KMS-11 (cell line): ENCODE measurements around the gene CD200.
"Not testable (repeated sequence)": the region's sequence is repeated elsewhere in the genome, so short reads cannot be mapped to it uniquely, and the experiment has no call there.

Experiments used
- H2AFZ ChIP-seq: fragments of 200-600 bp; sonication (generic); 2 replicates; pipeline ENCODE4 v1.6.1; 2016; ENCODE audit warnings: antibody characterized with exemption, mixed run types, low read depth
- H3K27ac ChIP-seq: fragments of 200-600 bp; sonication (generic); 2 replicates; pipeline ENCODE4 v1.6.1; 2016; ENCODE audit warnings: mild to moderate bottlenecking, mixed run types
- H3K27me3 ChIP-seq: fragments of 200-600 bp; sonication (generic); 2 replicates; pipeline ENCODE4 v1.6.1; 2017; ENCODE audit warnings: mild to moderate bottlenecking, low read depth, mixed run types, moderate library complexity; ENCODE audit not compliant: insufficient read depth
- H3K36me3 ChIP-seq: fragments of 200-600 bp; sonication (generic); 2 replicates; pipeline ENCODE4 v1.6.1; 2017; ENCODE audit warnings: mild to moderate bottlenecking, mixed run types; ENCODE audit not compliant: insufficient read depth
- H3K4me1 ChIP-seq: fragments of 200-600 bp; sonication (generic); 2 replicates; pipeline ENCODE4 v1.6.1; 2016; ENCODE audit warnings: mild to moderate bottlenecking, low read depth, mixed run types; ENCODE audit not compliant: poor library complexity, severe bottlenecking
- H3K4me2 ChIP-seq: fragments of 200-600 bp; sonication (generic); 2 replicates; pipeline ENCODE4 v1.7.0; 2016; ENCODE audit warnings: mild to moderate bottlenecking, mixed run types
- H3K4me3 ChIP-seq: fragments of 200-600 bp; sonication (generic); IDR thresholded peaks from 2 replicates; pipeline ENCODE4 v1.6.1; 2017; ENCODE audit warnings: low read depth, low read length, mixed read lengths; ENCODE audit not compliant: insufficient read depth
- H3K79me2 ChIP-seq: fragments of 200-600 bp; sonication (generic); 2 replicates; pipeline ENCODE4 v1.6.1; 2016; ENCODE audit warnings: low read depth, mixed run types; ENCODE audit not compliant: insufficient read depth
- H3K9ac ChIP-seq: fragments of 200-600 bp; sonication (generic); 2 replicates; pipeline ENCODE4 v1.6.1; 2016; ENCODE audit warnings: mild to moderate bottlenecking, mixed run types
- H4K20me1 ChIP-seq: fragments of 200-600 bp; sonication (generic); 2 replicates; pipeline ENCODE4 v1.6.1; 2016; ENCODE audit warnings: mild to moderate bottlenecking, mixed run types; ENCODE audit not compliant: insufficient read depth
- TF ChIP-seq, protein P1 (sequence below): fragments of 200-600 bp; sonication (generic); conservative IDR thresholded peaks from 2 replicates; pipeline ENCODE4 v1.6.1; 2017; ENCODE audit warnings: low read depth, mild to moderate bottlenecking, antibody characterized with exemption, low read length, moderate library complexity, mixed read lengths

The CD200 gene

DNA sequence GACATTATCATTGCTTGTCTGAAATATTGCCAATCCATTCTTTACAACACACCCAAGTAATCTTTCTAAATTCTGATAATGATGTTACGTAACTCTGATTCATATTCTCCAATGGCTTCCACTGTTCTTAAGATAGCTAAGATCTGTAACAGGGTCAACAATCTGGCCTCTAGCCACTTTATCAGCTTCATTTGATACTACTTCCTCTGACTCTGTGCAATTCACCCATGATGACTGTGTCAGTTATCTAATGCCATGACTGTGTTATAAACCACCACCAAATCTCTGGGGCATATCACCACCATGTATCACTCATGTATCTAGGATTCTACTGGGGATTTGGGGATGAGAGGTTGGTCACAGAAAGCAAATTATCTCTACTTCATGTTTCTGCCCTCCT is 44.0 kb downstream of the CD200 start:
- no peaks in the 10 kb centered on the region for H3K27me3 ChIP-seq
- H3K4me3 ChIP-seq = no peak overlapping the region
- no peaks in the 10 kb centered on the region for H3K79me2 ChIP-seq
- H3K36me3 ChIP-seq = no peaks in the 10 kb centered on the region
- H3K4me1 ChIP-seq = peaks cover 43% of the 10 kb centered on the region
- H3K27ac ChIP-seq = no peak overlapping the region
- H3K4me2 ChIP-seq = peak overlapping the region; percentile 20; the same call in 1 of the 2 replicates
- no peak overlapping the region for H2AFZ ChIP-seq
- no peaks in the 10 kb centered on the region for H4K20me1 ChIP-seq
- TF ChIP-seq, protein P1, sequence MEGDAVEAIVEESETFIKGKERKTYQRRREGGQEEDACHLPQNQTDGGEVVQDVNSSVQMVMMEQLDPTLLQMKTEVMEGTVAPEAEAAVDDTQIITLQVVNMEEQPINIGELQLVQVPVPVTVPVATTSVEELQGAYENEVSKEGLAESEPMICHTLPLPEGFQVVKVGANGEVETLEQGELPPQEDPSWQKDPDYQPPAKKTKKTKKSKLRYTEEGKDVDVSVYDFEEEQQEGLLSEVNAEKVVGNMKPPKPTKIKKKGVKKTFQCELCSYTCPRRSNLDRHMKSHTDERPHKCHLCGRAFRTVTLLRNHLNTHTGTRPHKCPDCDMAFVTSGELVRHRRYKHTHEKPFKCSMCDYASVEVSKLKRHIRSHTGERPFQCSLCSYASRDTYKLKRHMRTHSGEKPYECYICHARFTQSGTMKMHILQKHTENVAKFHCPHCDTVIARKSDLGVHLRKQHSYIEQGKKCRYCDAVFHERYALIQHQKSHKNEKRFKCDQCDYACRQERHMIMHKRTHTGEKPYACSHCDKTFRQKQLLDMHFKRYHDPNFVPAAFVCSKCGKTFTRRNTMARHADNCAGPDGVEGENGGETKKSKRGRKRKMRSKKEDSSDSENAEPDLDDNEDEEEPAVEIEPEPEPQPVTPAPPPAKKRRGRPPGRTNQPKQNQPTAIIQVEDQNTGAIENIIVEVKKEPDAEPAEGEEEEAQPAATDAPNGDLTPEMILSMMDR = no peak
- H3K9ac ChIP-seq = no peak overlapping the region

DNA sequence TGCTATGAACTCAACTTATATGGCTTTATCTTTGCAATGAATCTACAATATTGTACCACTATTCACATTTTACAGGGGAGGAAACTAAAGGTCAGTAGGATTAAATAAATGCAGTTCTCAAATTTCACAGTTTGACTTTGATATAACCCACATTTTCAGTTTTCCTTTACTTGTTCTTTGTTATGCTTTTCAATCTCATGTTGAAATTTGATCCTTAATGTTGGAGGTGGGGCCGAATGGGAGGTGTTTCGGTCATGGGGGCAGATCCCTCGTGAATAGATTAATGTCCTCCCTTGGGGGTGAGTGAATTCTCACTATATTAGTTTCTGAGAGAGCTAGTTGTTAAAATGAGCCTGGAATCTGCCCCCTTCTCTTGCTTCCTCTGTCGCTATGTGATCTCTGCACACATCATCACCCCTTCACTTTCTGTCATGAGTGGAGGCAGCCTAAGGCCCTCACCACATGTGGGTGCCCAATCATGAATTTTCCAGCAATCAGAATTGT is 44.7 kb downstream of the CD200 start:
- Histone ChIP-seq H4K20me1 (no peaks in the 10 kb centered on the region), H3K9ac (no peak overlapping the region), H2AFZ (no peak overlapping the region), H3K4me1 (peaks cover 39% of the 10 kb centered on the region), H3K4me2 (peak overlapping the region; percentile 20; the same call in 1 of the 2 replicates), H3K27me3 (no peaks in the 10 kb centered on the region), H3K79me2 (no peaks in the 10 kb centered on the region), H3K36me3 (no peaks in the 10 kb centered on the region), H3K27ac (no peak overlapping the region), H3K4me3 (no peak overlapping the region)
- TF ChIP-seq, protein P1 = no peak

DNA sequence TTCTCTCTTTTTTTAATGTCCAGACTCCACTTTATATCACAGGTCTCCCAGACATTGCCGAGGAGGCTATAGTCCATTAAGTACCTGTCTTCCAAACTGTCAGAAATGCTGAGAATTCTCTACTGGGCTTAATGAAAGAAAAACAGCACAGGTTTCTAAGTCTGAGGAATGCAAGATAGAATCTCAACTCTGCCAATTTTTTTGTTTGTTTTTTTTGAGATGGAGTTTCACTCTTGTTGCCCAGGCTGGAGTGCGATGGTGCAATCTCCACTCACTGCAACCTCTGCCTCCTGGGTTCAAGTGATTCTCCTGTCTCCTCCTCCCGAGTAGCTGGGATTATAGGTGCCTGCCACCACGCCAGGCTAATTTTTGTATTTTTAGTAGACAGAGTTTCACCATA is 45.4 kb downstream of the CD200 start:
- H3K27me3 ChIP-seq, H3K4me3 ChIP-seq, H2AFZ ChIP-seq, H3K9ac ChIP-seq, H3K27ac ChIP-seq, H3K36me3 ChIP-seq, H4K20me1 ChIP-seq, H3K79me2 ChIP-seq: not testable (repeated sequence)
- Histone ChIP-seq H3K4me2 (peak overlapping the region; percentile 20; the same call in 1 of the 2 replicates), H3K4me1 (peaks cover 36% of the 10 kb centered on the region)

DNA sequence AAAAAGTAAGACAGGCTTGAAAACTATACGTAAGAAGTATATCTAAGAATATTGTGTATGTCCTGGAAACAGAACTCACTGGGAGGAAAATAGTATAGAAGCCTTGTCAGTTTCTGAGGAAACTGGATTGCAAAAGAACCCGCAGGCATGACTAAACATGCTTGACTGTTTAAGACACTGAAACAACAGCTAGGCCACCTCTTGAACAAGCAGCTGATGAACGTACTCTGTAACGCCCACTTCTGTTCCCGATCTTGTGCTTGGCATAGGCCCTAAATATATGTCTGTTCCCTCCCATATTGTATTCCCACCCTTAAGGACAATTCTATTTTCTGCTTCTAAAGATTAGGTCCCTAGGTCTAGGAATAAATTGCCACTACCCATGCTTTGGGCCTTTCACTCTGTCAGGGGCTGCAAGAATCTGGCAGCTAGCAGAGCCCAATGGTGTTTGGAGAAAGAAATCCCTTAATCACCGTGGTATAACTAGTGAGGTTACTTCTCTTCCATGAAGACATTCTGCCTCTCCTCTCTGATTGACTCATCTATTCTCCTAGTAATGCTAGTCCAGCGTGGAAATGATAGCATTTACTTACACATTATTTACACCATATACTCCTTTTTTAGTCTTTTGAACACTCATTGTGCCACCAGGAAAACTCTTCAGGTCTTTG is 46.2 kb downstream of the CD200 start:
- H3K27me3 ChIP-seq = no peaks in the 10 kb centered on the region
- H3K4me1 ChIP-seq = peaks cover 28% of the 10 kb centered on the region
- no peak overlapping the region for H2AFZ ChIP-seq
- H3K9ac ChIP-seq = no peak overlapping the region
- H4K20me1 ChIP-seq = no peaks in the 10 kb centered on the region
- no peaks in the 10 kb centered on the region for H3K79me2 ChIP-seq
- H3K4me2 ChIP-seq = no peak overlapping the region
- TF ChIP-seq, protein P1 = no peak
- H3K36me3 ChIP-seq = no peaks in the 10 kb centered on the region
- H3K27ac ChIP-seq = no peak overlapping the region
- H3K4me3 ChIP-seq = no peak overlapping the region
